Right cardiac atrium (tissue), 5 donors: Measurements from ENCODE around the gene C5. TPM values are rescaled to one million over a fixed set of nuclear protein-coding genes. Genes with fewer than 3 reads are reported as not detected.

Experiments used
- ATAC-seq, 2 donors: fragments of 200-7000 bp; cut with Tn5 transposase; one replicate each; pipeline versions ENCODE4 v1.8.0 to v1.9.1; 2020; ENCODE audit warnings: moderate library complexity in 2 of 2, mild to moderate bottlenecking in 1 of 2
- DNase-seq, 3 donors: peaks; one replicate each; pipeline ENCODE4 v3.0.0-alpha.2; 2020
- H3K27ac ChIP-seq: one replicate; pipeline ENCODE4 v1.5.1; 2013; ENCODE audit warnings: mild to moderate bottlenecking, low read length, control low read depth, moderate library complexity
- H3K27me3 ChIP-seq: one replicate; pipeline ENCODE4 v1.6.1; 2013; ENCODE audit not compliant: control insufficient read depth, insufficient read depth
- H3K4me1 ChIP-seq: one replicate; pipeline ENCODE4 v1.6.1; 2013; ENCODE audit warnings: low read length; ENCODE audit not compliant: control insufficient read depth, insufficient read depth
- H3K4me3 ChIP-seq: one replicate; pipeline ENCODE4 v1.5.1; 2013; ENCODE audit warnings: low read length, control low read depth
- H3K9me3 ChIP-seq: one replicate; pipeline ENCODE4 v1.6.1; 2013; ENCODE audit warnings: low read length; ENCODE audit not compliant: control insufficient read depth
- WGBS: extraction: QIAGEN DNeasy Blood & Tissue Kit; methylation state at CpG from one replicate; pipeline ENCODE4 v1.1.7; 2013; 5-methylcytosine and 5-hydroxymethylcytosine counted together
- intact Hi-C, 4 donors: fragments of 100-400 bp; cut with DNase I; formaldehyde crosslinking; loops; one replicate each; pipeline versions ENCODE4 v1.11.0 to v1.14.0; 2022 to 2023
- polyA plus RNA-seq: library from polyadenylated mRNA; stranded (reverse); fragments of 200-250 nt; gene quantifications from one replicate; pipeline ENCODE4 v1.2.3, GENCODE V29; 2013
- total RNA-seq, 4 donors: library from RNA; stranded (reverse); fragmentation: NEBNext Ultra II Directional; extraction: Animal tissue kit (Norgen Biotek cat#: 25700); gene quantifications; one replicate each; pipeline ENCODE4 v1.2.1, GENCODE V29; 2021
- donor health status: healthy with polysubstance abuse.
- donor health status: DM: no; HTN: yes; CAD: no.
- donor health status: DM: no; HTN: no; CAD: no.
- donor health status: DM: no; HTN: yes; CAD: no; lungs with severe emphysema.
- donor health status: DM: yes; HTN: yes; CAD: no.

Gene C5
- total and polyA plus RNA-seq, 5 donors, result 0.67 to 1.9 (median 1.5) TPM

- ATAC-seq (no peak), DNase-seq (no peak)
- Histone ChIP-seq H3K9me3 (no peaks in the 10 kb centered on the region), H3K4me1 (no peaks in the 10 kb centered on the region), H3K27ac (no peak overlapping the region), H3K27me3 (no peaks in the 10 kb centered on the region), H3K4me3 (no peak overlapping the region)
- 88% methylated on average over 1 of the region's 1 CpG for WGBS
- intact Hi-C loops, result no loop called here
These were observed 90.1 kb downstream of the C5 start for GRCh38 chr9:120960001-120960400.

GRCh38 chr9:120956862-120957261 lies 93.2 kb downstream of the C5 start:
- ATAC-seq, result no peak
- H3K4me3 ChIP-seq, result no peak overlapping the region
- intact Hi-C loops, result no loop called here
- DNase-seq, result no peak
- no peaks in the 10 kb centered on the region for H3K9me3 ChIP-seq
- no peak overlapping the region for H3K27ac ChIP-seq
- H3K4me1 ChIP-seq, result no peaks in the 10 kb centered on the region
- no peaks in the 10 kb centered on the region for H3K27me3 ChIP-seq
- WGBS, result 96% methylated on average over 3 of the region's 3 CpGs

GRCh38 chr9:120951960-120952618 lies 98.0 kb downstream of the C5 start:
- Histone ChIP-seq H3K27ac (no peak overlapping the region), H3K4me3 (no peak overlapping the region), H3K9me3 (no peaks in the 10 kb centered on the region), H3K4me1 (no peaks in the 10 kb centered on the region), H3K27me3 (no peaks in the 10 kb centered on the region)
- WGBS, result 94% methylated on average over 9 of the region's 9 CpGs
- intact Hi-C loops, result no loop called here
- no peak for ATAC-seq
- DNase-seq, result no peak

- Histone ChIP-seq H3K27ac (no peak overlapping the region), H3K4me1 (no peaks in the 10 kb centered on the region), H3K9me3 (no peaks in the 10 kb centered on the region), H3K27me3 (no peaks in the 10 kb centered on the region), H3K4me3 (no peak overlapping the region)
- intact Hi-C loops, result no loop called here
- DNase-seq (no peak), ATAC-seq (peak; percentile 58 to 75)
- WGBS, result 64% methylated on average over 8 of the region's 8 CpGs
These were observed 99.4 kb downstream of the C5 start for GRCh38 chr9:120950421-120951388.

GRCh38 chr9:120949290-120949689 lies 100.8 kb downstream of the C5 start:
- no peak overlapping the region for H3K27ac ChIP-seq
- no peaks in the 10 kb centered on the region for H3K4me1 ChIP-seq
- WGBS, result 82% methylated on average over 2 of the region's 2 CpGs
- H3K27me3 ChIP-seq, result no peaks in the 10 kb centered on the region
- no peak for DNase-seq
- no peak for ATAC-seq
- no peaks in the 10 kb centered on the region for H3K9me3 ChIP-seq
- no peak overlapping the region for H3K4me3 ChIP-seq
- intact Hi-C loops, result loop anchor here in 1 of 4 donors (10.0 kb wide), 1 partner anchor 194 kb away; no protein-coding TSS in a partner anchor

GRCh38 chr9:120948824-120949223 lies 101.3 kb downstream of the C5 start:
- 100% methylated on average over 1 of the region's 1 CpG for WGBS
- Histone ChIP-seq H3K27ac (no peak overlapping the region), H3K4me1 (no peaks in the 10 kb centered on the region), H3K4me3 (no peak overlapping the region), H3K9me3 (no peaks in the 10 kb centered on the region), H3K27me3 (no peaks in the 10 kb centered on the region)
- DNase-seq, result no peak
- no peak for ATAC-seq
- intact Hi-C loops, result loop anchor here in 1 of 4 donors (10.0 kb wide), 1 partner anchor 194 kb away; no protein-coding TSS in a partner anchor

- Histone ChIP-seq H3K4me1 (peaks cover 4% of the 10 kb centered on the region), H3K27me3 (no peaks in the 10 kb centered on the region), H3K4me3 (no peak overlapping the region), H3K9me3 (no peaks in the 10 kb centered on the region), H3K27ac (no peak overlapping the region)
- intact Hi-C loops, result loop anchor here in 1 of 4 donors (10.0 kb wide), 1 partner anchor 192 kb away; no protein-coding TSS in a partner anchor
- no peak for DNase-seq
- ATAC-seq, result no peak
- WGBS, result 98% methylated on average over 2 of the region's 2 CpGs
These were observed 102.9 kb downstream of the C5 start for GRCh38 chr9:120947222-120947621.

- Histone ChIP-seq H3K27ac (no peak overlapping the region), H3K4me1 (peaks cover 4% of the 10 kb centered on the region), H3K9me3 (no peaks in the 10 kb centered on the region), H3K4me3 (no peak overlapping the region), H3K27me3 (no peaks in the 10 kb centered on the region)
- ATAC-seq (peak in 1 of 2 donors; percentile 72), DNase-seq (no peak)
- 75% methylated on average over 3 of the region's 3 CpGs for WGBS
- intact Hi-C loops, result loop anchor here in 1 of 4 donors (10.0 kb wide), 1 partner anchor 191 kb away; no protein-coding TSS in a partner anchor
These were observed 103.8 kb downstream of the C5 start for GRCh38 chr9:120946259-120946658.

- intact Hi-C loops, result loop anchor here in 1 of 4 donors (10.0 kb wide), 1 partner anchor 190 kb away; no protein-coding TSS in a partner anchor
- no peak overlapping the region for H3K27ac ChIP-seq
- 74% methylated on average over 3 of the region's 3 CpGs for whole genome bisulfite sequencing
These were observed 105.1 kb downstream of the C5 start for GRCh38 chr9:120944948-120945347.

GRCh38 chr9:120944434-120944843 lies 105.6 kb downstream of the C5 start:
- no peaks in the 10 kb centered on the region for H3K9me3 ChIP-seq
- DNase-seq (no peak), ATAC-seq (no peak)
- 83% methylated on average over 4 of the region's 4 CpGs for WGBS
- peaks cover 4% of the 10 kb centered on the region for H3K4me1 ChIP-seq
- H3K27me3 ChIP-seq, result no peaks in the 10 kb centered on the region
- H3K4me3 ChIP-seq, result no peak overlapping the region
- intact Hi-C loops, result loop anchor here in 1 of 4 donors (10.0 kb wide), 1 partner anchor 190 kb away; no protein-coding TSS in a partner anchor
- no peak overlapping the region for H3K27ac ChIP-seq

More at GRCh38 chr9:120944948-120945347, 105.1 kb downstream of the C5 start:
- DNase-seq (no peak), ATAC-seq (no peak)
- no peaks in the 10 kb centered on the region for H3K9me3 ChIP-seq
- H3K4me3 ChIP-seq, result no peak overlapping the region
- peaks cover 4% of the 10 kb centered on the region for H3K4me1 ChIP-seq
- no peaks in the 10 kb centered on the region for H3K27me3 ChIP-seq
